HL-60 (cell line): ENCODE results near the gene BTG4.

Source experiments
- DNase-seq, 2 experiments: peaks; one replicate each; pipeline ENCODE4 v3.0.0-alpha.2; 2010 to 2020; ENCODE audit warnings: low read depth in 1 of 2, low spot score in 1 of 2
- H3K27ac ChIP-seq: fragments of 250-450 bp; sonication (Bioruptor Pico); replicated peaks from 2 replicates; pipeline ENCODE4 v1.5.1; 2020; ENCODE audit warnings: mild to moderate bottlenecking, moderate library complexity
- H3K27me3 ChIP-seq: fragments of 250-450 bp; sonication (Bioruptor Pico); 2 replicates; pipeline ENCODE4 v1.5.1; 2021; ENCODE audit warnings: mild to moderate bottlenecking, moderate library complexity; ENCODE audit not compliant: insufficient read depth, poor library complexity, severe bottlenecking
- H3K4me3 ChIP-seq: replicated peaks from 2 replicates; pipeline ENCODE4 v1.5.1; 2011; ENCODE audit warnings: mild to moderate bottlenecking, control low read depth, low read length; ENCODE audit not compliant: insufficient read depth
- CTCF ChIP-seq: IDR thresholded peaks from one replicate; pipeline ENCODE4 v1.5.1; 2011; ENCODE audit warnings: low read length, control low read depth, inconsistent platforms; ENCODE audit not compliant: insufficient read depth
- GABPA ChIP-seq: IDR thresholded peaks from 2 replicates; pipeline ENCODE4 v1.6.1; 2012; ENCODE audit warnings: low read depth
- POLR2AphosphoS5 ChIP-seq: IDR thresholded peaks from 2 replicates; pipeline ENCODE4 v1.6.1; 2012; ENCODE audit warnings: low read depth
- SPI1 ChIP-seq: IDR thresholded peaks from 2 replicates; pipeline ENCODE4 v1.6.1; 2012; ENCODE audit warnings: low read depth, mild to moderate bottlenecking, borderline replicate concordance
- TF ChIP-seq, protein P1 (sequence below): IDR thresholded peaks from 2 replicates; pipeline ENCODE4 v1.6.1; 2012; ENCODE audit warnings: low read depth; ENCODE audit not compliant: insufficient replicate concordance

BTG4 gene

DNA sequence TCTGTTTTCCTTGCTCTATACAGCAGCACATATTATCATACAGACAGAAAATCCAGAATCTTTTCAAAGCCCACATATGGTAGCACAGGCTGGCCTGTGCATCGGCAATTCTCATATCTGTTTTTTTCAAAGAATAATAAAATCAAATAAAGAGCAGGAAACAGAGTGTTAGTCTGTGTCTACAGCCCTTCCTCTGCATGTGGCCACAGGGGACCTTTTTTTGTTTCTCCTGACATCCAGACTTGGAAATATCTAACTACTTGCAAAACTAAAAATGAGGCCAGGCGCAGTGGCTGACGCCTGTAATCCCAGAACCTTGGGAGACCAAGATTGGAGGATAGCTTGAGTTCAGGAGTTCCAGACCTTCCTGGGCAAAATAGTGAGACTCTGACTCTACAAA is 48.6 kb upstream of the BTG4 start:
- no peak for DNase-seq
- no peaks in the 10 kb centered on the region for H3K27me3 ChIP-seq
- TF ChIP-seq CTCF = no peak
- no peak for TF ChIP-seq GABPA
- no peak for TF ChIP-seq POLR2AphosphoS5
- TF ChIP-seq, protein P1, sequence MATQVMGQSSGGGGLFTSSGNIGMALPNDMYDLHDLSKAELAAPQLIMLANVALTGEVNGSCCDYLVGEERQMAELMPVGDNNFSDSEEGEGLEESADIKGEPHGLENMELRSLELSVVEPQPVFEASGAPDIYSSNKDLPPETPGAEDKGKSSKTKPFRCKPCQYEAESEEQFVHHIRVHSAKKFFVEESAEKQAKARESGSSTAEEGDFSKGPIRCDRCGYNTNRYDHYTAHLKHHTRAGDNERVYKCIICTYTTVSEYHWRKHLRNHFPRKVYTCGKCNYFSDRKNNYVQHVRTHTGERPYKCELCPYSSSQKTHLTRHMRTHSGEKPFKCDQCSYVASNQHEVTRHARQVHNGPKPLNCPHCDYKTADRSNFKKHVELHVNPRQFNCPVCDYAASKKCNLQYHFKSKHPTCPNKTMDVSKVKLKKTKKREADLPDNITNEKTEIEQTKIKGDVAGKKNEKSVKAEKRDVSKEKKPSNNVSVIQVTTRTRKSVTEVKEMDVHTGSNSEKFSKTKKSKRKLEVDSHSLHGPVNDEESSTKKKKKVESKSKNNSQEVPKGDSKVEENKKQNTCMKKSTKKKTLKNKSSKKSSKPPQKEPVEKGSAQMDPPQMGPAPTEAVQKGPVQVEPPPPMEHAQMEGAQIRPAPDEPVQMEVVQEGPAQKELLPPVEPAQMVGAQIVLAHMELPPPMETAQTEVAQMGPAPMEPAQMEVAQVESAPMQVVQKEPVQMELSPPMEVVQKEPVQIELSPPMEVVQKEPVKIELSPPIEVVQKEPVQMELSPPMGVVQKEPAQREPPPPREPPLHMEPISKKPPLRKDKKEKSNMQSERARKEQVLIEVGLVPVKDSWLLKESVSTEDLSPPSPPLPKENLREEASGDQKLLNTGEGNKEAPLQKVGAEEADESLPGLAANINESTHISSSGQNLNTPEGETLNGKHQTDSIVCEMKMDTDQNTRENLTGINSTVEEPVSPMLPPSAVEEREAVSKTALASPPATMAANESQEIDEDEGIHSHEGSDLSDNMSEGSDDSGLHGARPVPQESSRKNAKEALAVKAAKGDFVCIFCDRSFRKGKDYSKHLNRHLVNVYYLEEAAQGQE = no peak
- TF ChIP-seq SPI1 = no peak
- H3K27ac ChIP-seq = no peak overlapping the region
- no peak overlapping the region for H3K4me3 ChIP-seq

- Histone ChIP-seq H3K27me3 (no peaks in the 10 kb centered on the region), H3K4me3 (no peak overlapping the region), H3K27ac (no peak overlapping the region)
- DNase-seq = no peak
- TF ChIP-seq CTCF (no peak), SPI1 (no peak), GABPA (no peak), POLR2AphosphoS5 (no peak)
- TF ChIP-seq, protein P1 = no peak
Measured at GRCh38 chr11:111559800-111560464, 47.7 kb upstream of the BTG4 start.

DNA sequence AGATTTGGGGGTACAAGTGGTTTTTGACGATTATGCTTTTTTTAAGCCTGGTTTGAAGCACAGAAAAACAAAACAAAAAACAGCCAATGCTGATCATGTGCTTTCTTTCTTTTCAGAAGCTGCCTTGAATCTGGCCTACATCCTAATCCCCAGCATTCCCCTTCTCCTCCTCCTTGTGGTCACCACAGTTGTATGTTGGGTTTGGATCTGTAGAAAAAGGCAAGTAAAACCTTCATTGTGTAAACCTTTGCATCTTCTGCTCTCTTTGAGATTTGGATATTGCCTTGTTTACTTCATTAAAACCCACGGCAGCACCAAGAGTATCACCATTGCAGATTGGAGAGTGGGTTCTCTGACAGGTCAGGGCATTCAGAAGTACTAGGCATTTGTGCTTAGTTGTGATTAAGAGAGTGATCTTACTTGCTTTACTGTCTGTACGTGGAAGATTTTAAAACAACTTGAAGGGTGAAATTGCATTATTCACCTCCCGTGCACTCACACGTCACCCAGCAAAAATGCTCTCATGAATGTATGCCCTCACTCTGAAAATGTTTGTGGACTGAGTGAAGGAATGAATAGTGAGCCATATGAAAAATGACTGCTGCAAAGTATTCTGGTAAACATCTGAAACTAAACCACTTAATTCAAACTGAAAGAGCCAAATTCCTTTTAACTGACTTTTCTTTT is 45.4 kb upstream of the BTG4 start:
- Histone ChIP-seq H3K4me3 (no peak overlapping the region), H3K27me3 (peaks cover 3% of the 10 kb centered on the region), H3K27ac (no peak overlapping the region)
- DNase-seq = no peak
- TF ChIP-seq, protein P1 = no peak
